Measurements from ENCODE around the gene PDCD11.

GRCh38 chr10:103396067-103396788, at the start of gene PDCD11, which contains the start of gene ATP5MK:
- peak in 2 of 4 experiments; percentile 11 to 16 for TF ChIP-seq CTCF (IDR thresholded peaks at IDR 0.05)
- TF ChIP-seq POLR2A (IDR thresholded peaks at IDR 0.05): peak; percentile 38
- TF ChIP-seq POLR2AphosphoS5 (IDR thresholded peaks at IDR 0.05): peak; percentile 98

Data from prostate gland (tissue), 2 donors.